ENCODE data around the gene ZBTB1.
"Not testable (repeated sequence)": the region's sequence is repeated elsewhere in the genome, so short reads cannot be mapped to it uniquely, and the experiment has no call there.

ZBTB1 gene

GRCh38 chr14:64525354-64525753 is 20.8 kb downstream of the ZBTB1 start:
- no peak for DNase-seq (ENCODE audit: low spot score)

DNA sequence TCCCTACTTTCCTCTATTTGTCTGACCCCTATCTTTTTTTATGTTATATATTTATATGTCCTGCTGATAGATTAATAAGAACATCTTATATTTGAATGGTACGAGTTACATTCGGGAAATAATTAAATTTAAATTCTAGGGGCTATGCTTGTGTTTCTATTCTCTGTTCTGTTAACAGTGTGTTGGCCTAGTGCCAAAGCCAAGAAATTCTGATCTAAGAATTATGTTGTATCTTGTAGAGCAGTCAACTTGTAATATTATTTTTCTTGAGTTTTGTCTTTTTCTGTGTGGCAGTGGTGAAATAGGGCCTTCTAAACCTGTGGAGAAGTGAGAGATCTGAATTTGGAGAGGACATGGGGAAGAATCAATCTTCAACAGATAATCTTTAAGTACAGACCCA is 27.0 kb downstream of the ZBTB1 start:
- no peak for DNase-seq (ENCODE audit: low spot score)

- no peak for DNase-seq (ENCODE audit: low spot score)
Observed at GRCh38 chr14:64536488-64537245, 32.1 kb downstream of the ZBTB1 start.

GRCh38 chr14:64540208-64541202 is 35.9 kb downstream of the ZBTB1 start, which contains the start of gene HSPA2:
TSS of gene HSPA2 (plus strand) at chr14:64540741. CDS start at chr14:64540850, 109 bp downstream.
- DNase-seq (ENCODE audit: low spot score) = peak; percentile 99

GRCh38 chr14:64541261-64541971 is 36.8 kb downstream of the ZBTB1 start:
- no peak for DNase-seq (ENCODE audit: low spot score)

DNA sequence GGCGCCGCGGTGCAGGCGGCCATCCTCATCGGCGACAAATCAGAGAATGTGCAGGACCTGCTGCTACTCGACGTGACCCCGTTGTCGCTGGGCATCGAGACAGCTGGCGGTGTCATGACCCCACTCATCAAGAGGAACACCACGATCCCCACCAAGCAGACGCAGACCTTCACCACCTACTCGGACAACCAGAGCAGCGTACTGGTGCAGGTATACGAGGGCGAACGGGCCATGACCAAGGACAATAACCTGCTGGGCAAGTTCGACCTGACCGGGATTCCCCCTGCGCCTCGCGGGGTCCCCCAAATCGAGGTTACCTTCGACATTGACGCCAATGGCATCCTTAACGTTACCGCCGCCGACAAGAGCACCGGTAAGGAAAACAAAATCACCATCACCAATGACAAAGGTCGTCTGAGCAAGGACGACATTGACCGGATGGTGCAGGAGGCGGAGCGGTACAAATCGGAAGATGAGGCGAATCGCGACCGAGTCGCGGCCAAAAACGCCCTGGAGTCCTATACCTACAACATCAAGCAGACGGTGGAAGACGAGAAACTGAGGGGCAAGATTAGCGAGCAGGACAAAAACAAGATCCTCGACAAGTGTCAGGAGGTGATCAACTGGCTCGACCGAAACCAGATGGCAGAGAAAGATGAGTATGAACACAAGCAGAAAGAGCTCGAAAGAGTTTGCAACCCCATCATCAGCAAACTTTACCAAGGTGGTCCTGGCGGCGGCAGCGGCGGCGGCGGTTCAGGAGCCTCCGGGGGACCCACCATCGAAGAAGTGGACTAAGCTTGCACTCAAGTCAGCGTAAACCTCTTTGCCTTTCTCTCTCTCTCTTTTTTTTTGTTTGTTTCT is 37.6 kb downstream of the ZBTB1 start:
- DNase-seq (ENCODE audit: low spot score) = no peak

DNA sequence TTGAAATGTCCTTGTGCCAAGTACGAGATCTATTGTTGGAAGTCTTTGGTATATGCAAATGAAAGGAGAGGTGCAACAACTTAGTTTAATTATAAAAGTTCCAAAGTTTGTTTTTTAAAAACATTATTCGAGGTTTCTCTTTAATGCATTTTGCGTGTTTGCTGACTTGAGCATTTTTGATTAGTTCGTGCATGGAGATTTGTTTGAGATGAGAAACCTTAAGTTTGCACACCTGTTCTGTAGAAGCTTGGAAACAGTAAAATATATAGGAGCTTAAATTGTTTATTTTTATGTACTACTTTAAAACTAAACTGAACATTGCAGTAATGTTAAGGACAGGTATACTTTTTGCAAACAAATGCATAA is 38.2 kb downstream of the ZBTB1 start:
- no peak for DNase-seq (ENCODE audit: low spot score)

DNA sequence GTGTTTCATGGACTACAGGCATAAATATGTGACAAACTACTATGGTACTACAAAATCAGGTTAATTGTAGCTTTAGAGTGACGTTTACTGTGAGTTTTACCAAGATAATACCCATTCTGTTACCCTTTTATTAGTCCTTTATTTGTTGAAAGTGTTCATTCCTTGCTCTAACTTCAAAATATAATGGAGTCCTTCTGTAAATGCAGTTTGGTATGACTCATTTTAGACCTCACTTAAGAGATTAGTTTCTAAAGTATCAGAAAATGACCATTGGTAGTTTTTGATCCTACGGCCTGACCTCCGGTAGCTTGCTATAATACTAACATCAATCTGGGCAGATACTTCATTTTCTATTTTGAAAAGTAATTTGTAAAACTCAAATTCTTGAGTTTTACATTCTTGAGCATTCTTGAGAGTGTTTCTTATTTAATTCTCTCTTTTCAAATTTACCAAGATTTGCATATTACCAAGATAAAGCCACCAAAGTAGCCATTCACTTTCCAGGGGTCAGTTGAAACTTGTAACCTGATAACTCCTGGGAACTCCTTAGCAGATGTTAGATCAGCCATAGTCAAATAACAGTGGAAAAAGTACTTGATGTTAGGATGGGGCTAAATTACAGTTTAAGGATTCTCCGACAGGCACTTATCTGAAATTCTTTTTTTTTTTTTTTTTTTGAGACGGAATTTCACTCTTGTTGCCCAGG is 40.2 kb downstream of the ZBTB1 start:
- DNase-seq (ENCODE audit: low spot score) = no peak

GRCh38 chr14:64549016-64549415 is 44.4 kb downstream of the ZBTB1 start:
- DNase-seq (ENCODE audit: low spot score) = no peak

DNA sequence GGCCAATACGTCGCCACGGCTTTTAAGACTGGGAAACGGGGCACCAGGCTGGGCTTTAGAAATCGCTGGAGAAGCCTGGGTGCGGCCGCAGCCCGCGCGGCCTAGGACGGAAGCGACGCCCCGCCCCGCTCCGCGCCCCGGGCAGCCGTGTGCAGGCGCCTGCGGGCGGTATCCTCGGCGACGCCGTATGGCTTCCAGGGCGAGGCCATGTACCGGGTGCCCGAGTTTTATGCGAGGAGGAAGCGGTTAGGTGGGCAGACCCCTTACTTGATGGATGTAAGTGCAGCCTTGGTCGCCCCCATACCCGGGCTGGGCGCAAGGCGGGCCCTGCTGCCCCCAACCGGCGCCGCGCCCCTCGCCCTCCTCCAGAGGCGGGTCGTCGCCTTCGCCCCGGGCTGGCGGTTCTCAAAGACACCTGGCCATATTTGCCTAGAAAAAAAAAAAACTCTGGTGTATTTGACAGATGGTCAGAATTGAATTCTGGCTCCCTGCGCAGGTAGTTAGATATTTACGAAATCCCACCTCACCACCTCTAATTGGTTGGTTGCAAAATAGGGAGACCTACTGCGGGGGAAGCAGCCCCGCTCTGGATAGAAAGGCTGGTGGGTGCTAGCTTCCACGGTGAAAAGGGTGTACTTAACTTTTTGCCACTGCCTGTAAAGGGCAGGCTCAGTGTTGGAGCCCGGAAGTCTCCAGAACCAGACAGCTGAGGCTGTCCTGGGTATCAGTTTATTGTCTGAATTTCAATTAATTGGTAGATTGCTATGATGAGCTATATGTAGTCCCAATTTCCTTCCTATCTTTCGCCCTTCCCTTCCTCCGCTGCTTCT is 45.4 kb downstream of the ZBTB1 start, which contains the start of gene PPP1R36:
PPP1R36 (plus strand) TSS at position 171 of the 830 bp plus-strand sequence; CDS start at position 208, 37 bp downstream.
- peak; percentile 67 for DNase-seq (ENCODE audit: low spot score)

GRCh38 chr14:64550621-64551333 is 46.2 kb downstream of the ZBTB1 start:
- no peak for DNase-seq (ENCODE audit: low spot score)

- no peak for DNase-seq (ENCODE audit: low spot score)
Observed at GRCh38 chr14:64554556-64554955, 50.0 kb downstream of the ZBTB1 start.

DNA sequence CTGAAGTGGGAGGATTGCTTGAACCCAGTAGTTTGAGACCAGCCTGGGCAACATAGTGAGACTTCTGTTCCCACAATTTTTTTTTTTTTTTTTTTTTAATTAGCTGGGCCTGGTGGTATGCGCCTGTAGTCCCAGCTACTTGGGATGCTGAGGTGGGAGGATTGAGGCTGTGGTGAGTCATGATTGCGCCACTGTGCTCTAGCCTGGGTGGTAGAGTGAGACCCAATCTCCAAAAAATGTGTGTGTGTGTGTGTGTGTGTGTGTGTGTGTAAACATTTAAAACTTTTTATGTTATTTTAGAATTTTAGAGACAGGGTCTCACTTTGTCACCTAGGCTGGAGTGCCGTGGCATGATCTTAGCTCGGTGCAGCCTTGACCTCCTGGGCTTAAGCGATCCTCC is 52.0 kb downstream of the ZBTB1 start:
- no peak for DNase-seq (ENCODE audit: low spot score)

DNA sequence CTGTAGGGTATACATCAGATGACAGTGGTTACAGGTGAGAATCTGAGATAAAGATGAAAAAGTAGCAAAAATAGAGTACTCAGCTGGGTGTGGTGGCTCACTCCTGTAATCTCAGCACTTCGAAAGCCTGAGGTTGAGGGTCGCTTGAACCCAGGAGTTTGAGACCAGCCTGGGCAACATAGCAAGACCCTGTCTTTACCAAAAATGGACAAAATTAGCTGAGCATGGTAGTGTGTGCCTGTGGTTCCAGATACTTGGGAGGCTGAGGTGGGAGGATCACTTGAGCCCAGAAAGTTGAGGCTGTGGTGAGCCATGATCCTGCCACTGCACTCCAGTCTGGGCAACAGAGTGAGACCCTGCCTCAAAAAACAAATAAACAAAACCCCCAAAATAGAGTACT is 53.6 kb downstream of the ZBTB1 start:
- DNase-seq (ENCODE audit: low spot score) = not testable (repeated sequence)

DNA sequence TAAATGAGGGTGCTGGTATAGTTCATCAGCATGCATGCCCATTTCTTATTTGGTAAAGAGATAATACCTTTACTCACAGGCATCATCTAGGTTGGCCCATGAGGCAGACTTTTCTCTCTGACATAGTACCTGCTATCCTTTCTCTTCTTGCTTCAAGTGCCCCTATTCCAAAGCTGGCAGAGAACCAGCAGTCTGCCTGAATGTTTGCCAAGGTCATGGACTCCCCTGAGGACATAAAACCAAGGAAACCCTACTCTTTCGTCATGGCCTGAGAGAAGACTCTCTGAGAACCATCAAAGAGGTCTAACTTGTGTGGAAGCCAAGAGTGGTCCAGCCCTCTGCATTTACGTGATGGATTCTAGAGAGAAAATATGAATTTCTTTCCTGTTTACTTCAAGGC is 57.1 kb downstream of the ZBTB1 start:
- DNase-seq (ENCODE audit: low spot score) = no peak

- no peak for DNase-seq (ENCODE audit: low spot score)
Observed at GRCh38 chr14:64562436-64562835, 57.9 kb downstream of the ZBTB1 start.

- no peak for DNase-seq (ENCODE audit: low spot score)
Observed at GRCh38 chr14:64563696-64564095, 59.1 kb downstream of the ZBTB1 start.

GRCh38 chr14:64566651-64567122 is 62.1 kb downstream of the ZBTB1 start:
- no peak for DNase-seq (ENCODE audit: low spot score)

GRCh38 chr14:64569138-64569631 is 64.6 kb downstream of the ZBTB1 start:
- peak; percentile 85 for DNase-seq (ENCODE audit: low spot score)
